Fibroblast of mammary gland (primary cell): ENCODE results near the gene TCAF1.

Source experiments
- DNase-seq: peaks from one replicate; pipeline ENCODE4 v3.0.0-alpha.2; 2010; ENCODE audit warnings: low read depth
- H3K4me3 ChIP-seq: 2 replicates; pipeline ENCODE4 v1.5.1; 2011; ENCODE audit warnings: low read depth, mild to moderate bottlenecking, low read length, moderate library complexity; ENCODE audit not compliant: control insufficient read depth
- TF ChIP-seq, protein P1 (sequence below): conservative IDR thresholded peaks from 2 replicates; pipeline ENCODE4 v1.5.1; 2011; ENCODE audit warnings: low read depth, low read length, inconsistent platforms; ENCODE audit not compliant: control insufficient read depth, insufficient read depth

The TCAF1 gene, protein sequence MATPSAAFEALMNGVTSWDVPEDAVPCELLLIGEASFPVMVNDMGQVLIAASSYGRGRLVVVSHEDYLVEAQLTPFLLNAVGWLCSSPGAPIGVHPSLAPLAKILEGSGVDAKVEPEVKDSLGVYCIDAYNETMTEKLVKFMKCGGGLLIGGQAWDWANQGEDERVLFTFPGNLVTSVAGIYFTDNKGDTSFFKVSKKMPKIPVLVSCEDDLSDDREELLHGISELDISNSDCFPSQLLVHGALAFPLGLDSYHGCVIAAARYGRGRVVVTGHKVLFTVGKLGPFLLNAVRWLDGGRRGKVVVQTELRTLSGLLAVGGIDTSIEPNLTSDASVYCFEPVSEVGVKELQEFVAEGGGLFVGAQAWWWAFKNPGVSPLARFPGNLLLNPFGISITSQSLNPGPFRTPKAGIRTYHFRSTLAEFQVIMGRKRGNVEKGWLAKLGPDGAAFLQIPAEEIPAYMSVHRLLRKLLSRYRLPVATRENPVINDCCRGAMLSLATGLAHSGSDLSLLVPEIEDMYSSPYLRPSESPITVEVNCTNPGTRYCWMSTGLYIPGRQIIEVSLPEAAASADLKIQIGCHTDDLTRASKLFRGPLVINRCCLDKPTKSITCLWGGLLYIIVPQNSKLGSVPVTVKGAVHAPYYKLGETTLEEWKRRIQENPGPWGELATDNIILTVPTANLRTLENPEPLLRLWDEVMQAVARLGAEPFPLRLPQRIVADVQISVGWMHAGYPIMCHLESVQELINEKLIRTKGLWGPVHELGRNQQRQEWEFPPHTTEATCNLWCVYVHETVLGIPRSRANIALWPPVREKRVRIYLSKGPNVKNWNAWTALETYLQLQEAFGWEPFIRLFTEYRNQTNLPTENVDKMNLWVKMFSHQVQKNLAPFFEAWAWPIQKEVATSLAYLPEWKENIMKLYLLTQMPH

DNA sequence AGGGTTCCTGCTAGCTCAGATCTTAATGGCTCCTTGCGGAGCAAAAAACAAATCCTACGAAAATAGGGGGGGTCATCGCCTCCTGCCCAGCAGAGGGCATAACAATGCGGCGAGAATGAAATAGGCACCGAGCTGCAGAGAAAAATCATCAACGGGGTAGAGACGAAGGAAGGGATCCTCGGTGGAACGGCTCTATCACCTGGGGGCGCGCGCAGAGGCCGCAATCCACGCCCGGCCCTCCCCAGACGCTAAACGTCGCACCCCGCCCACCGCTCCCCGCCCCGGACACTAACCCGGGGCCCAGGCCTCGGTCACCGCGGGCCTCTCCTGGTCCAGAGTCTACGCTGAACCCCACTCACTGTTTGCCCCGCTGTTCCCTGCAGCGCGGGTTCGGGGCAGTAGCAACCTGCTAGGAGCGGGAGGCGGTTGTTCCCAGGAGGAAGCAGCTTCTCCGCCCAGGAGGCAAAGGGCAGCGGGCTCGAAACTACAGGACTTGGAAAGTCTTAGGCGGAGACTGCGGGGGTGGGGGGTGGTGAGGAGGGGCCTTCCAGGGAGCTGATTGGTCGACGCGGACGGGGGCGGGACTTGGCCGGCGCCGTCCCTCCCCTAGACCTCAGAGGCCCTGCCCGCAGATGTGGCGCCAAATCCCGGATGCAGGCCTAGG is at the start of gene TCAF1:
TSS of gene TCAF1 (minus strand) at position 509 of the 664 bp plus-strand sequence. CDS start 25,568 bp downstream, outside the sequence.
- DNase-seq = peak; percentile 92

DNA sequence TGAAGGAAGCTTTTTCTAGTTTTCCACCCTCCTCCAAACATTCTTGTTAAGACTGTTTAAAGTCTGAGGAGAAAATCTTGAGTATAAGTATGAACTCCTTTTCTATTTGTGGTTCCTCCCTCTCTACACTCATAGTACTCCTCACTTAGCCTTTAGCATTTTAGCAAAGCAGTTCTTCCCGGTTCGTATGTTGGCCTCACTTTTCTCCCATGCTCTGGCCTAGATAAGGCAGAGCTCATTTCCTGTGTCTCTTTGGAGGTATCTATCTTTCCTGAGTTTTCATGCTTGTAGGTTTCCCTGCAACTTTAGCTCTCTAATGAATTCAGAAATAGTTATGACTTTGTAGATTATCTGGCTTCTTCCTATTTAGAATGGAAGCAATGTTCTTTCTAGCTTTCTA is 46.8 kb upstream of the TCAF1 start:
- TF ChIP-seq, protein P1, sequence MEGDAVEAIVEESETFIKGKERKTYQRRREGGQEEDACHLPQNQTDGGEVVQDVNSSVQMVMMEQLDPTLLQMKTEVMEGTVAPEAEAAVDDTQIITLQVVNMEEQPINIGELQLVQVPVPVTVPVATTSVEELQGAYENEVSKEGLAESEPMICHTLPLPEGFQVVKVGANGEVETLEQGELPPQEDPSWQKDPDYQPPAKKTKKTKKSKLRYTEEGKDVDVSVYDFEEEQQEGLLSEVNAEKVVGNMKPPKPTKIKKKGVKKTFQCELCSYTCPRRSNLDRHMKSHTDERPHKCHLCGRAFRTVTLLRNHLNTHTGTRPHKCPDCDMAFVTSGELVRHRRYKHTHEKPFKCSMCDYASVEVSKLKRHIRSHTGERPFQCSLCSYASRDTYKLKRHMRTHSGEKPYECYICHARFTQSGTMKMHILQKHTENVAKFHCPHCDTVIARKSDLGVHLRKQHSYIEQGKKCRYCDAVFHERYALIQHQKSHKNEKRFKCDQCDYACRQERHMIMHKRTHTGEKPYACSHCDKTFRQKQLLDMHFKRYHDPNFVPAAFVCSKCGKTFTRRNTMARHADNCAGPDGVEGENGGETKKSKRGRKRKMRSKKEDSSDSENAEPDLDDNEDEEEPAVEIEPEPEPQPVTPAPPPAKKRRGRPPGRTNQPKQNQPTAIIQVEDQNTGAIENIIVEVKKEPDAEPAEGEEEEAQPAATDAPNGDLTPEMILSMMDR = no peak
- no peak for DNase-seq
- no peak overlapping the region for H3K4me3 ChIP-seq

More for the DNA sequence above, at the start of gene TCAF1:
- peak within 1 kb of the TSS; percentile 82 for H3K4me3 ChIP-seq
- TF ChIP-seq, protein P1 = peak; percentile 23

DNA sequence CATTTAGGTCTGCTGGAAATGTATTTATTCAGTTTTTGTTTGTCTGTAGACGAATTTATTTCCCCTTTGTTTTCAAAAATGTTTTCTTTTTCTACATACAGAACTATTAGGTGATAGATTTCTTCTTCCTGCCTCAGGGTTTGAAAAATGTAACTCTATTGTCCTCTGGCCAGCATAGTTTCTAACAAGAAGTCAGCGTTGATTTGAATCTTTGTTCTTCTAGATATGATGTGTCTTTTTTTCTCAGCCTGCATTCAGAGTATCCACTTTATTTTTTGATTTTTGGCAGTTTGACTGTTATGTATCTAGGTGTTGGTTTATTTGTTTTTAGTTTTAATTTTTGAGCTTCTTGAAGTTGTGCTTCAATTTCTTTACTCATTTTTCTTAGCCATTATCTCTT is 45.1 kb upstream of the TCAF1 start:
- no peak overlapping the region for H3K4me3 ChIP-seq
- TF ChIP-seq, protein P1 = no peak
- no peak for DNase-seq

DNA sequence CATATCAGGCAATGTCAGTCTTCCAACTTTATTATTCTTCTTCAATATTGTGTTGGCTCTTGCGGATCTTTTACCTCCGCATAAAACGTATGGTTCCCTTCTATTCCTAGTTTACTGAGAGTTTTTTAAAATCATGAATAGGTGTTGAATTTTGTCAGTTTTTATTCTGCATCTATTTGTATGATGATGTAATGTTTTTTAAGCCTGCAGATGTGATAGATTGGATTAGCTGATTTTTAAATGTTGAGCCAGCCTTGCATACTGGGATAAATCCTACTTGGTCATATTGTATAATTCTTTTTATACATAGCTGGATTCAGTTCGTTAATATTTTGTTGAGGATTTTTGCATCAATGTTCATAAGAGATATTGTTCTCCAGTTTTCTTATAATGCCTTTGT is 43.4 kb upstream of the TCAF1 start:
- DNase-seq = no peak
- H3K4me3 ChIP-seq = no peak overlapping the region
- TF ChIP-seq, protein P1 = no peak

DNA sequence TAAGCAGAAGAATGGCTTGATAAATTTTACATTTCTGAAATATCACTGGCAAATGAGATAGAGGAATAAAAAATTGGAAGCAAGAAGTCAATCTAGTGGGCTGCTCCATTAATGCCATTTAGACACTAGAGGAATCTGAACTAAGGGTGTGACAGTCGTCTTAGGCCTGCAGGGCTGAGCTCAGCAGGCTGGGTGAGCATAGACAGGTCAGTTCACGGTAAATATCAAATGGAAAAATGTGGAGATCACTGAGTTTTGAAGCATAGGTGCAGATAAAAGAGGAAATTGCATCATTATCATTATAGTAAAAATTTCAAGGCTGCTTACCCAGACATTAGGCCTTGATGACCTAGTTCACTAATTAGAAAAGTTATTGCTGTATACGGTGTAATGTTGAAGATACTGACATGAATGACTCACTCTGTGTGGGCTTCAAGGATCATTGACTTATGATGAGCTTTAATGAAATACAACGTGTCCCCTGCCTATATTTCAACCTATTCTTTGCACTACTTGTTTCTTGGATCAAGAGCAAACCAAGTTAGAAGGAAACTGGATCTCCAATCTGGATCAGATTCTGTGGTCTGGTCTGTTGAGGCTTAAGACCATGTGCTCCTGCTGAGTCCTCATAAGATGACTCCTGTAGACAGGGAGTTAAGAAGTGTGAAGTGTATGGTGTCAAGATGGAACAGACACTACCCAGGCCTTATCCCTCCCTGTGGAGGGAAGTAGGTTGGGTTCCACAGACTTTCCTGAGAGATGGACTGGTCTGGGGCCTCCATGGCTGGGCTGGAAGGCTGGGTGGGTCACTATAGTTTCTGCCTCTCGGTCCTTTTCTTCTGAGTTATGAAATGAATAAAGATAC is 36.6 kb upstream of the TCAF1 start:
- peak; percentile 24 for DNase-seq
- H3K4me3 ChIP-seq = no peak overlapping the region
- TF ChIP-seq, protein P1 = no peak
